Measurements from ENCODE around the gene ARL6IP4.
"Not testable (repeated sequence)": the region's sequence is repeated elsewhere in the genome, so short reads cannot be mapped to it uniquely, and the experiment has no call there.

Gene ARL6IP4

GRCh38 chr12:122980183-122981035 is at the start of gene ARL6IP4:
TSS of gene ARL6IP4 (plus strand) at chr12:122980681. CDS start at chr12:122981140, 459 bp downstream.
- peak; percentile 59 for DNase-seq

- DNase-seq = no peak
Observed at GRCh38 chr12:122932207-122932606, 48.3 kb upstream of the ARL6IP4 start.

GRCh38 chr12:122934722-122935121 is 45.8 kb upstream of the ARL6IP4 start:
- no peak for DNase-seq

GRCh38 chr12:122935318-122935717 is 45.2 kb upstream of the ARL6IP4 start:
- DNase-seq = no peak

- no peak for DNase-seq
Observed at GRCh38 chr12:122937622-122938091, 42.8 kb upstream of the ARL6IP4 start.

GRCh38 chr12:122939125-122939524 is 41.4 kb upstream of the ARL6IP4 start:
- DNase-seq = no peak

- DNase-seq = not testable (repeated sequence)
Observed at GRCh38 chr12:122941351-122941750, 39.1 kb upstream of the ARL6IP4 start.

GRCh38 chr12:122942637-122943036 is 37.8 kb upstream of the ARL6IP4 start:
- peak; percentile 48 for DNase-seq

- no peak for DNase-seq
Observed at GRCh38 chr12:122943196-122943595, 37.3 kb upstream of the ARL6IP4 start.

GRCh38 chr12:122944605-122945592 is 35.6 kb upstream of the ARL6IP4 start:
- no peak for DNase-seq

GRCh38 chr12:122946690-122947341 is 33.7 kb upstream of the ARL6IP4 start:
- DNase-seq = no peak

- DNase-seq = no peak
Observed at GRCh38 chr12:122947352-122947792, 33.1 kb upstream of the ARL6IP4 start.

- DNase-seq = no peak
Observed at GRCh38 chr12:122948605-122949004, 31.9 kb upstream of the ARL6IP4 start.

- DNase-seq = no peak
Observed at GRCh38 chr12:122949405-122949804, 31.1 kb upstream of the ARL6IP4 start.

GRCh38 chr12:122949816-122950675 is 30.4 kb upstream of the ARL6IP4 start:
- no peak for DNase-seq

GRCh38 chr12:122951406-122951805 is 29.1 kb upstream of the ARL6IP4 start:
- no peak for DNase-seq

GRCh38 chr12:122951979-122952892 is 28.2 kb upstream of the ARL6IP4 start:
- peak; percentile 66 for DNase-seq

GRCh38 chr12:122955156-122955555 is 25.3 kb upstream of the ARL6IP4 start:
- DNase-seq = no peak

- DNase-seq = no peak
Observed at GRCh38 chr12:122956035-122956434, 24.4 kb upstream of the ARL6IP4 start.

GRCh38 chr12:122958198-122958888 is 22.1 kb upstream of the ARL6IP4 start:
- DNase-seq = no peak

Data from NCI-H146 (cell line).